SJCRH30 (cell line): ENCODE measurements around the gene DRD2. TPM values are rescaled to one million over a fixed set of nuclear protein-coding genes. Genes with fewer than 3 reads are reported as not detected.

Source experiments
- DNase-seq, 2 experiments: peaks; one replicate each; pipeline ENCODE4 v3.0.0-alpha.2; 2015 to 2020
- H3K27ac ChIP-seq: fragments of 250-450 bp; sonication (Bioruptor Pico); 2 replicates; pipeline ENCODE4 v1.5.1; 2020; ENCODE audit warnings: mild to moderate bottlenecking, moderate library complexity
- H3K27me3 ChIP-seq: fragments of 250-450 bp; sonication (Bioruptor Pico); 2 replicates; pipeline ENCODE4 v1.5.1; 2020; ENCODE audit warnings: mild to moderate bottlenecking, moderate library complexity
- H3K36me3 ChIP-seq: fragments of 250-450 bp; sonication (Bioruptor Pico); 2 replicates; pipeline ENCODE4 v1.5.1; 2020; ENCODE audit warnings: mild to moderate bottlenecking, moderate library complexity
- H3K4me1 ChIP-seq: fragments of 250-450 bp; sonication (Bioruptor Pico); 2 replicates; pipeline ENCODE4 v1.5.1; 2020; ENCODE audit warnings: mild to moderate bottlenecking, moderate library complexity
- H3K4me3 ChIP-seq: fragments of 250-450 bp; sonication (Bioruptor Pico); 2 replicates; pipeline ENCODE4 v1.5.1; 2020; ENCODE audit warnings: mild to moderate bottlenecking, moderate library complexity
- H3K9me3 ChIP-seq: fragments of 250-450 bp; sonication (Bioruptor Pico); replicated peaks from 2 replicates; pipeline ENCODE4 v1.5.1; 2020; ENCODE audit warnings: mild to moderate bottlenecking, moderate library complexity
- total RNA-seq: library from RNA; depleted of rRNA; stranded (reverse); fragments of >200 nt; shearing (Covaris generic); gene quantifications from 2 replicates; pipeline ENCODE4 v1.2.3, GENCODE V29; 2014

DRD2 gene
- total RNA-seq, 1 experiment from 2014 or later = 1.4 TPM

GRCh38 chr11:113468726-113469345 lies 6.4 kb downstream of the DRD2 start:
- Histone ChIP-seq H3K27me3 (no peaks in the 10 kb centered on the region), H3K4me1 (peaks cover 15% of the 10 kb centered on the region), H3K9me3 (no peaks in the 10 kb centered on the region), H3K36me3 (no peaks in the 10 kb centered on the region), H3K4me3 (no peak overlapping the region), H3K27ac (no peak overlapping the region)
- DNase-seq = no peak

GRCh38 chr11:113467545-113467944 lies 7.7 kb downstream of the DRD2 start:
- peaks cover 15% of the 10 kb centered on the region for H3K4me1 ChIP-seq
- H3K27me3 ChIP-seq = no peaks in the 10 kb centered on the region
- H3K27ac ChIP-seq = no peak overlapping the region
- H3K9me3 ChIP-seq = no peaks in the 10 kb centered on the region
- no peaks in the 10 kb centered on the region for H3K36me3 ChIP-seq
- no peak for DNase-seq
- no peak overlapping the region for H3K4me3 ChIP-seq

DNA sequence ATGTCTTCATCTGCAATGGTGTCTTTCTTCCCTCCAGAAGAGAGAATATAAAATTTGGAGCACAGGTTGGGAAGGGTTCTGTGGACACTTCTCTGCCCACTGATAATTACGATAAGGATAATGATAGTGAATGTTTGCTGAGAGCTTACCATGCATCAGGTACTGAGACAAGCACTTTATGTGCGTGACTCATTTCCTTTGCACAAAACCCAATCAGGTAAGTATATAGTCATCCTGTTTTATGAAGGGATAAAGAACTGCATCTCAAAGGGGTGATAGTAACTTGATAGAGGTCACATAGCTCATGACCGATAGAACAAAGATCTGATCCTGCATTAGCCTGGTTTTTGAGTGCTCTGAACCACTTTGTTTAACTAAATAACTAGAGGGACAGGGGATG lies 9.4 kb downstream of the DRD2 start:
- H3K4me3 ChIP-seq = no peak overlapping the region
- H3K36me3 ChIP-seq = no peaks in the 10 kb centered on the region
- DNase-seq = no peak

DNA sequence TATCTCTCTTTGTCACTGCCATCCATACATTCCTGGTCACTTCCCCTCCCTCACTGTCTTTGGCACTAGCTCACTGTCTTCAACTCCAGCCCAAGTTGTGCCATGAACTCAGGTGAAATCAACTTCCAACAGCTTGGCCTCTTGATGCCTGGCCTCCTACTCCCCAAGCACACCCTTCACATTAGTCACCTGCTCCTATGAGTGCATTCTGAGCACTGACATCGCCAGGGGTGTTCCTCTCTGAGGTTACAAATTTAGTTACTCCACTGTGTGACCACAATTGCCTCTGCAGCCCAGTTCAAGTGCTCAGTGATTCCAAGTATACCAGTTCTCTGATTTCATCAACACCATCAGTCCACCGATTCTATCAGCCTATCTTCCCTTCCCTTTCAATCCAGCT lies 10.8 kb downstream of the DRD2 start:
- no peak overlapping the region for H3K4me3 ChIP-seq
- DNase-seq = no peak

More for the DNA sequence above, 9.4 kb downstream of the DRD2 start:
- Histone ChIP-seq H3K4me1 (peaks cover 15% of the 10 kb centered on the region), H3K27ac (no peak overlapping the region), H3K27me3 (no peaks in the 10 kb centered on the region), H3K9me3 (no peaks in the 10 kb centered on the region)

DNA sequence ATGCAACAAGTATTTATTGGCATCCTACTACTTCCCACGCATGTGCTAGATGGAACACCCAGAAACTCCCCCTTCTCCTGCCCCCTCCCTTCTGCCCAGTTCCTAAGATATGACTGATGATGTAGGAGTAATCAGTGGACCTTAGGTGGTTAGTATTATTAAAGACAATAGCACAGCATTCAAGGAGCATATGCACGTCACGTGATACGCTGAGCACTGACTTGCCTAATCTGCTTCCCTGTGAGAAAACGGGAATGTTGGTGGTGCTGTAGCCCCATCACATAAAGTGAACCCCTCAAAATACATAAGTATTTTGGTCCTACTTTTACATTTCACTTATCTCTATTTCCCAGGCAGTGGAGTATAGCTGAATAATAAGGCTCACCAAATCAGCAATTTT lies 12.4 kb downstream of the DRD2 start:
- no peaks in the 10 kb centered on the region for H3K9me3 ChIP-seq
- H3K4me1 ChIP-seq = peaks cover 5% of the 10 kb centered on the region; the same call in 1 of the 2 replicates
- H3K27me3 ChIP-seq = no peaks in the 10 kb centered on the region
- no peaks in the 10 kb centered on the region for H3K36me3 ChIP-seq
- no peak overlapping the region for H3K27ac ChIP-seq
- DNase-seq = no peak
- H3K4me3 ChIP-seq = no peak overlapping the region

More for the DNA sequence above, 10.8 kb downstream of the DRD2 start:
- H3K4me1 ChIP-seq = peaks cover 3% of the 10 kb centered on the region; the same call in 1 of the 2 replicates
- H3K27ac ChIP-seq = no peak overlapping the region
- no peaks in the 10 kb centered on the region for H3K36me3 ChIP-seq
- no peaks in the 10 kb centered on the region for H3K9me3 ChIP-seq
- H3K27me3 ChIP-seq = no peaks in the 10 kb centered on the region

DNA sequence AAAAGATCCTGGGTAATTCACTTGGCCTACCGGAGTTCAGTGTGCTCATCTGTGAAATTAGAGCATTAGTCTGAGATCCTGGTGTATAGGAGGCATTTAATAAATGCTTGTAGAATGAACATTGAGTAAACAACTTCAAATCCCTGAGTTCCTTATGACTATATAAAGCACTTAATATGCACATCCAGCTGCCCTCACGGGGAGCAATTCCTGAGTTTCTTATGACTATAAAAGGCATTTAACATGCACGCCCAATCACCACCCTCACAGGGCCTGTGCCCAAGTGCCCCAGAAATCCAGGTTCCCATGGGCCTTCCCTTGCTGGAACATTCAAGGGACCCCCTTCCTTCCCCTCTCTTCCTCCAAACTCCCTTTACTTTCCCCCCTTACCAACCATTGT lies 13.6 kb downstream of the DRD2 start:
- Histone ChIP-seq H3K27ac (no peak overlapping the region), H3K36me3 (no peaks in the 10 kb centered on the region), H3K4me3 (no peak overlapping the region), H3K4me1 (peaks cover 9% of the 10 kb centered on the region; the same call in 1 of the 2 replicates), H3K9me3 (no peaks in the 10 kb centered on the region), H3K27me3 (no peaks in the 10 kb centered on the region)
- DNase-seq = no peak

DNA sequence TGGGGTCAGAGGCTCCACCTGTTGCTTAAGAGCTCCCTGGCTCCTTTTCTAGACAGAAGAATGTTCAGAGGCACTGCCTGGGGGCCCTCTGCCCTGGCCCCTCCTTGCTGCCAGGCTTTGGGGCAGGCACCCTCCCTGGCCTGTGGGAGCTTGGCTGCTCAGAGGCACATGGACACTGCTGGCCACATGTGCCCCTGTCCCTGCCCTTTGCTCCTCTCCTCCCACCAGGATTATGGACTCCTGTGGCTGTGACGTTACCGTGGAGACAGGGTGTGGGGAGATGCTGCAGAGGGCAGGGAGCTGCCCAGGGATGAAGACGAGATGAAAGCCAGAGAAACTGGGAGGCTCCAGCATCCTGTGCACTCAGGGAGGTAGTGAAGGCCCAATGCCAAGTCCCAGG lies 14.7 kb downstream of the DRD2 start:
- no peak for DNase-seq
- Histone ChIP-seq H3K27me3 (no peaks in the 10 kb centered on the region), H3K4me3 (no peak overlapping the region), H3K4me1 (peaks cover 9% of the 10 kb centered on the region; the same call in 1 of the 2 replicates), H3K27ac (no peak overlapping the region), H3K9me3 (no peaks in the 10 kb centered on the region), H3K36me3 (no peaks in the 10 kb centered on the region)

DNA sequence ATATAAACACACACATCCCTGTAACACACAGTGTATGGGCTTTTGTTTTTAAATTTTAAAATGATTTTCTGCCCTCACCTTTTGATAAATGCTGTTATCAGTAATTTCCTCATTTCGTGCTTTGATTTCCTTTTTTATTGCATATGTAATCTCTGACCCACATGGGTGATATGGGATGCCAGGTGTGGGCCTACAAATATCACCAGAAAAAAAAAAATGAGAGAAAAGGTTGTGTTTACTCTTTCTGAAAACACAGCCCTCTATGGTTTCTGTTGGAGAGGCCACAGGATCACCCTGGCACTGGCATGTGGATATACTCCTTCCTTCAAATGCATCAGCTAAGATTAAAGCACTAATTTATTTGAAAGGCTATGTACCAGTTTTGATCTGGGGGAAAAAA lies 17.0 kb downstream of the DRD2 start:
- Histone ChIP-seq H3K4me1 (peaks cover 9% of the 10 kb centered on the region; the same call in 1 of the 2 replicates), H3K27me3 (no peaks in the 10 kb centered on the region), H3K27ac (peak overlapping the region; percentile 35; the same call in 1 of the 2 replicates), H3K4me3 (no peak overlapping the region), H3K36me3 (no peaks in the 10 kb centered on the region), H3K9me3 (no peaks in the 10 kb centered on the region)
- peak in 1 of 2 experiments; percentile 33 for DNase-seq

GRCh38 chr11:113457784-113458183 lies 17.4 kb downstream of the DRD2 start:
- Histone ChIP-seq H3K27me3 (no peaks in the 10 kb centered on the region), H3K4me3 (no peak overlapping the region), H3K27ac (peak overlapping the region; percentile 35; the same call in 1 of the 2 replicates), H3K9me3 (no peaks in the 10 kb centered on the region), H3K4me1 (peaks cover 9% of the 10 kb centered on the region; the same call in 1 of the 2 replicates), H3K36me3 (no peaks in the 10 kb centered on the region)
- peak; percentile 43 to 63 for DNase-seq

GRCh38 chr11:113454455-113454854 lies 20.7 kb downstream of the DRD2 start:
- H3K27me3 ChIP-seq = no peaks in the 10 kb centered on the region
- H3K4me1 ChIP-seq = peaks cover 9% of the 10 kb centered on the region; the same call in 1 of the 2 replicates
- H3K27ac ChIP-seq = no peak overlapping the region
- no peaks in the 10 kb centered on the region for H3K9me3 ChIP-seq
- H3K4me3 ChIP-seq = no peak overlapping the region
- no peak for DNase-seq
- H3K36me3 ChIP-seq = no peaks in the 10 kb centered on the region

- no peak overlapping the region for H3K27ac ChIP-seq
- no peaks in the 10 kb centered on the region for H3K27me3 ChIP-seq
- no peak overlapping the region for H3K4me3 ChIP-seq
- H3K36me3 ChIP-seq = no peaks in the 10 kb centered on the region
- no peaks in the 10 kb centered on the region for H3K9me3 ChIP-seq
- DNase-seq = no peak
- H3K4me1 ChIP-seq = peaks cover 15% of the 10 kb centered on the region
Observed at GRCh38 chr11:113449743-113450142, 25.5 kb downstream of the DRD2 start.

DNA sequence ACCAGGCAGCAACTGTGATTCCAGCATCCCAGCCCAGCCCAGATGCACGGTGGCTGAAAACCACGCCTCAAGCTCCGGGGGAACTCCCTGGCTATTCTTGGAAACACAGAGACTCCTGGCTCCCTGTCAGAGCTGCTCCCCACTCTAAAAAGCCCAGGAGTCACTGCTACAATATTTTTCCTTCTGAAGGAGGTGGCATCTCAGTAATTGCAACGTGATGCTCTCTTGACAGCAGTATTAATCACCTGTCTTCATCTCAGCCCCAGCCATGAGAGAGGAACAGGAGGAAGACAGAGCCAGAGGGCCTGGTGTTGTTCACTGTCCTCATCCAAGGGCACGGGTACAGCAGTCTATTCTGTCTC lies 26.9 kb downstream of the DRD2 start:
- Histone ChIP-seq H3K4me1 (peaks cover 15% of the 10 kb centered on the region), H3K9me3 (no peaks in the 10 kb centered on the region), H3K4me3 (no peak overlapping the region), H3K27me3 (no peaks in the 10 kb centered on the region), H3K36me3 (no peaks in the 10 kb centered on the region), H3K27ac (no peak overlapping the region)
- DNase-seq = no peak

GRCh38 chr11:113447621-113448315 lies 27.4 kb downstream of the DRD2 start:
- peak overlapping the region; percentile 45; the same call in 1 of the 2 replicates for H3K27ac ChIP-seq
- H3K9me3 ChIP-seq = no peaks in the 10 kb centered on the region
- H3K27me3 ChIP-seq = no peaks in the 10 kb centered on the region
- H3K4me1 ChIP-seq = peaks cover 15% of the 10 kb centered on the region
- H3K36me3 ChIP-seq = no peaks in the 10 kb centered on the region
- H3K4me3 ChIP-seq = no peak overlapping the region; the same call in 1 of the 2 replicates
- peak; percentile 26 to 47 for DNase-seq

DNA sequence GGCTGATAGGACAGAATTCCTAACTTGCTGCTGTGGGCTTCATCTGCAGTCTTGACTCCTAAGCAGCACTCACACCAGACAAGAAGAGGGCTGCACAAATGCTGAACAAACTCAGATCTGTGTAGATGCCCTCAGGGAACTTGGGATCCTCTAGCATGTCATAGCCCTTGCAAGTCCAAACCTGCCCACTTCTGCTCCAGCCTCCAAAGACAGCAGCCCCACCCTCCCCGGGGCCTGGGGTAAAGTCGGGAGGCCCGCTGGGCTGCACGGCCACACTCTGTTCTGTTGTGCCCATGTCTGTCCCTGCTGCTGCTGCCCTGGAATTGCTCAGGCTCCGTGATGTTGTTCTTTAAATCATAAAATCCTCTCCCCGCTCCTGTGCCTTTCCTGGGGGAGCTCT lies 28.3 kb downstream of the DRD2 start:
- peak; percentile 80 to 84 for DNase-seq
- no peaks in the 10 kb centered on the region for H3K9me3 ChIP-seq
- H3K27ac ChIP-seq = peak overlapping the region; percentile 45; the same call in 1 of the 2 replicates
- H3K4me3 ChIP-seq = peak overlapping the region; percentile 21; the same call in 1 of the 2 replicates
- H3K4me1 ChIP-seq = peaks cover 15% of the 10 kb centered on the region
- H3K27me3 ChIP-seq = no peaks in the 10 kb centered on the region
- H3K36me3 ChIP-seq = no peaks in the 10 kb centered on the region

DNA sequence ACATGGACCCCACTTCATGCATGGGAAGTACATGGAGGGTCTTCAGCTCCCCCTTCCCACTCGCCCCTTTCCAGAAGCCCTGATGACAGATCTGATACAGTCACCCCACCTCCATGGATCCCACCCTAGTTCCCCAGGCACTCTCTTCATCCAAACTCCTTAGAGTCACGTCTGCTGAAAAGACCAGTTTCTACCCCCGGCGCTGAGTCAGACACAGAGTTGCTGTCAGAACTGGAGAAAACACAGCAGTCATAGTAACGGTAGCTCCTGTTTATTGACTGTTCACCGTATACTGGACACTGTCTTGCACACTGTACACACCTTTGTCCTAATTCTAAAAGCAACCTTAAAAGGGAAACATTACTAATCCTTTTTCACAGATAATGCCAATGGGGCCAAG lies 29.1 kb downstream of the DRD2 start:
- H3K9me3 ChIP-seq = no peaks in the 10 kb centered on the region
- H3K4me1 ChIP-seq = peaks cover 15% of the 10 kb centered on the region
- H3K27me3 ChIP-seq = no peaks in the 10 kb centered on the region
- no peak overlapping the region for H3K27ac ChIP-seq
- H3K4me3 ChIP-seq = no peak overlapping the region
- no peaks in the 10 kb centered on the region for H3K36me3 ChIP-seq
- no peak for DNase-seq
